Progenitor cell of endocrine pancreas (in vitro differentiated cells): Measurements from ENCODE around the gene SEC23B. TPM values are rescaled to one million over a fixed set of nuclear protein-coding genes. Genes with fewer than 3 reads are reported as not detected.

Source experiments
- DNase-seq: peaks from one replicate; pipeline ENCODE4 v3.0.0; 2021; ENCODE audit warnings: low spot score; ENCODE audit not compliant: unreplicated experiment
- H3K27ac Mint-ChIP-seq: 2 replicates; pipeline ENCODE4 v1.8.0; 2021; ENCODE audit warnings: mild to moderate bottlenecking, moderate library complexity, mixed read lengths
- H3K27me3 Mint-ChIP-seq: 2 replicates; pipeline ENCODE4 v1.8.0; 2021; ENCODE audit warnings: mixed read lengths
- H3K36me3 Mint-ChIP-seq: 2 replicates; pipeline ENCODE4 v1.8.0; 2022; ENCODE audit warnings: mixed read lengths; ENCODE audit not compliant: insufficient read depth
- H3K4me1 Mint-ChIP-seq: 2 replicates; pipeline ENCODE4 v1.8.0; 2021; ENCODE audit warnings: low read depth, mixed read lengths
- H3K4me3 Mint-ChIP-seq: 2 replicates; pipeline ENCODE4 v1.8.0; 2021; ENCODE audit warnings: low read depth, mild to moderate bottlenecking, moderate library complexity, mixed read lengths
- H3K9me3 Mint-ChIP-seq: 2 replicates; pipeline ENCODE4 v1.8.0; 2021; ENCODE audit warnings: low read depth, mixed read lengths
- CTCF ChIP-seq: fragments of 200-600 bp; sonication (generic); IDR thresholded peaks from one replicate; pipeline ENCODE4 v1.5.0; 2021; ENCODE audit warnings: antibody characterized with exemption, mild to moderate bottlenecking; ENCODE audit not compliant: unreplicated experiment
- total RNA-seq: library from RNA; stranded (reverse); gene quantifications from 2 replicates; pipeline ENCODE4 v1.2.1, GENCODE V29; 2021

SEC23B gene
- total RNA-seq, 1 donor from 2014 or later, result 58.4 TPM

GRCh38 chr20:18533978-18534644 lies 26.4 kb downstream of the SEC23B start:
- H3K4me1 Mint-ChIP-seq, result no peaks in the 10 kb centered on the region

GRCh38 chr20:18537651-18538050 lies 29.9 kb downstream of the SEC23B start:
- Mint-ChIP-seq H3K4me1 (no peaks in the 10 kb centered on the region), H3K27me3 (no peaks in the 10 kb centered on the region), H3K36me3 (peaks cover 42% of the 10 kb centered on the region), H3K27ac (no peak overlapping the region), H3K4me3 (no peak overlapping the region), H3K9me3 (no peaks in the 10 kb centered on the region)
- TF ChIP-seq CTCF, result no peak
- DNase-seq, result no peak

More at GRCh38 chr20:18533978-18534644, 26.4 kb downstream of the SEC23B start:
- Mint-ChIP-seq H3K27me3 (no peaks in the 10 kb centered on the region), H3K4me3 (no peak overlapping the region), H3K9me3 (no peaks in the 10 kb centered on the region), H3K36me3 (peaks cover 39% of the 10 kb centered on the region), H3K27ac (no peak overlapping the region)
- TF ChIP-seq CTCF, result no peak
- DNase-seq, result no peak

- peaks cover 4% of the 10 kb centered on the region for H3K4me1 Mint-ChIP-seq
- H3K9me3 Mint-ChIP-seq, result no peaks in the 10 kb centered on the region
- no peak for TF ChIP-seq CTCF
- DNase-seq, result no peak
- peaks cover 35% of the 10 kb centered on the region for H3K36me3 Mint-ChIP-seq
- H3K27me3 Mint-ChIP-seq, result no peaks in the 10 kb centered on the region
- no peak overlapping the region for H3K27ac Mint-ChIP-seq
- no peak overlapping the region for H3K4me3 Mint-ChIP-seq
Measured at GRCh38 chr20:18541741-18542140, 34.0 kb downstream of the SEC23B start.

- Mint-ChIP-seq H3K9me3 (no peaks in the 10 kb centered on the region), H3K4me1 (peaks cover 4% of the 10 kb centered on the region), H3K27me3 (no peaks in the 10 kb centered on the region), H3K27ac (no peak overlapping the region), H3K36me3 (peaks cover 29% of the 10 kb centered on the region), H3K4me3 (no peak overlapping the region)
- DNase-seq, result no peak
- no peak for TF ChIP-seq CTCF
Measured at GRCh38 chr20:18543216-18543615, 35.5 kb downstream of the SEC23B start.

- Mint-ChIP-seq H3K36me3 (peaks cover 33% of the 10 kb centered on the region), H3K4me3 (no peak overlapping the region)
Measured at GRCh38 chr20:18543932-18544331, 36.2 kb downstream of the SEC23B start.

More at GRCh38 chr20:18543932-18544331, 36.2 kb downstream of the SEC23B start:
- no peaks in the 10 kb centered on the region for H3K27me3 Mint-ChIP-seq
- DNase-seq, result no peak
- no peak for TF ChIP-seq CTCF
- H3K27ac Mint-ChIP-seq, result no peak overlapping the region
- peaks cover 4% of the 10 kb centered on the region for H3K4me1 Mint-ChIP-seq
- no peaks in the 10 kb centered on the region for H3K9me3 Mint-ChIP-seq
